ENCODE results near the gene CHPF2.
A peak's percentile ranks its signal among the peaks of the same experiment; 100 is the strongest.

Gene CHPF2

GRCh38 chr7:151197932-151198331 lies 34.4 kb upstream of the CHPF2 start:
- no peak overlapping the region for H3K27ac ChIP-seq

DNA sequence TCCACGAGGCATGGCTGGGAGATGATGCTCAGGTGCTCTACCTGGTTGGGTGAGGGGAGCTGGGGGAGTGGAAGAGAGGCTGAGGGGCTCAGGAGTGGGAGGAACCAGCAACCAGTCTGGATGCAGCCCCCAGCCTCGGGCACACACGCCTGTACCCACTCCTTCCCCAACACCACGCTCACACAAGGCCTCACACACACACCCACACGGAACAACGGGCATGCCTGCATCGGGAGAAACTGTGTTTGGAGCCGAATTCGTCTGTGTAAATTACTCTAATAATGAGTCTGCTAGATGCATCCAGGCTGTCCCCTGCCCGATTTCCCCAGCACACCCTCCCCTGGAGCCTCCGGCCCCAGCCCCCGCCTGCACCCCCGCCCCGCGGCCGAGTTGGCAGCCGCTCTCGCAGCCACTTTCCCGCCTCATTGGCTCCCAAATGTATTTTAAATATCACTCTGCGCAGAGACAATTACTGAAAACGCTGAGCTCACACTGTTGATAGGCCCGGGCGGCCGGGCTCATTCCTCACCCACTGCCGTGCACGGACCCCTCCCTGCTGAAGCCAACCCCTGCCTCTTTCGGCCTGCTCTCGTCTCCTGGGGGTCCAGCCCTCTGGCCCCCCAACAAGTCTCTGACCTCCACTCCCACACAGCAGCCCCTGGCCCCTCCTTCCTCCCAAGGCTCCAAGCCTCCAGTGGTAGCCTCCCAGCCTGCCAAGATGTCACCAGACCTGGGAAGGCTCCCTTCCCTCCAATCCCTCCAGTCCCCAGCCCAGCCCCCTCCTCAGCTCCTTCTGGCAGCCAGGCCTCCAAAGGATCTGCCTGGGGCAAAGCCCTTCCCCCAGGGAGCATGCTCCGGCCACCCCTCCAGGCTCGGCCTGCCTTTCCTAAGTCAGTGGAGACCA lies 33.1 kb upstream of the CHPF2 start:
- no peak overlapping the region for H3K27ac ChIP-seq
- TF ChIP-seq, protein P1, sequence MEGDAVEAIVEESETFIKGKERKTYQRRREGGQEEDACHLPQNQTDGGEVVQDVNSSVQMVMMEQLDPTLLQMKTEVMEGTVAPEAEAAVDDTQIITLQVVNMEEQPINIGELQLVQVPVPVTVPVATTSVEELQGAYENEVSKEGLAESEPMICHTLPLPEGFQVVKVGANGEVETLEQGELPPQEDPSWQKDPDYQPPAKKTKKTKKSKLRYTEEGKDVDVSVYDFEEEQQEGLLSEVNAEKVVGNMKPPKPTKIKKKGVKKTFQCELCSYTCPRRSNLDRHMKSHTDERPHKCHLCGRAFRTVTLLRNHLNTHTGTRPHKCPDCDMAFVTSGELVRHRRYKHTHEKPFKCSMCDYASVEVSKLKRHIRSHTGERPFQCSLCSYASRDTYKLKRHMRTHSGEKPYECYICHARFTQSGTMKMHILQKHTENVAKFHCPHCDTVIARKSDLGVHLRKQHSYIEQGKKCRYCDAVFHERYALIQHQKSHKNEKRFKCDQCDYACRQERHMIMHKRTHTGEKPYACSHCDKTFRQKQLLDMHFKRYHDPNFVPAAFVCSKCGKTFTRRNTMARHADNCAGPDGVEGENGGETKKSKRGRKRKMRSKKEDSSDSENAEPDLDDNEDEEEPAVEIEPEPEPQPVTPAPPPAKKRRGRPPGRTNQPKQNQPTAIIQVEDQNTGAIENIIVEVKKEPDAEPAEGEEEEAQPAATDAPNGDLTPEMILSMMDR (IDR thresholded peaks at IDR 0.05) = no peak
- no peak for TF ChIP-seq ZFX (IDR thresholded peaks at IDR 0.05; ENCODE audit: borderline replicate concordance)

More at GRCh38 chr7:151197932-151198331, 34.4 kb upstream of the CHPF2 start:
- TF ChIP-seq ZFX (IDR thresholded peaks at IDR 0.05; ENCODE audit: borderline replicate concordance) = no peak
- TF ChIP-seq, protein P1 (IDR thresholded peaks at IDR 0.05) = no peak

DNA sequence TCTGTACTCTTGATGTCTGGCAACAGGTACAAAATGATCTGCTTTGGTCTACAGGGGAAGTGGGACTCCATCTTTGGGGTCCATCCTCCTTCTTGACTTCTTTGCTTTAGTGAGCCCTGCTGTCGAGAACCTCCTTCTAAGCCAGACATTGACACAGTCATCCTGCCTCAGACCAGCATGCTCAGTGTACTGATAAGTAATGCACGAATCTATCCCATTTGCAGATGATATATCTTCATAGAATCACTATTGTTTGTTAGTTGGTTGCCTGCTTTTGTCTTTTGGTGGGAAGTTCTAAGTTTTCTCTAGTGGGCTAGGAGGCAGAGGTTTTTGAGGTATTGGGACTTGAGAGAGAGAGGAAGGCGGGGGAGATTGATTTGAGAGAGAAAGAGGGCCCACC lies 30.9 kb upstream of the CHPF2 start:
- TF ChIP-seq ZFX (IDR thresholded peaks at IDR 0.05; ENCODE audit: borderline replicate concordance) = no peak
- TF ChIP-seq, protein P1 (IDR thresholded peaks at IDR 0.05) = no peak
- no peak overlapping the region for H3K27ac ChIP-seq

GRCh38 chr7:151201751-151202150 lies 30.5 kb upstream of the CHPF2 start:
- H3K27ac ChIP-seq = no peak overlapping the region
- TF ChIP-seq, protein P1 (IDR thresholded peaks at IDR 0.05) = no peak
- TF ChIP-seq ZFX (IDR thresholded peaks at IDR 0.05; ENCODE audit: borderline replicate concordance) = no peak

DNA sequence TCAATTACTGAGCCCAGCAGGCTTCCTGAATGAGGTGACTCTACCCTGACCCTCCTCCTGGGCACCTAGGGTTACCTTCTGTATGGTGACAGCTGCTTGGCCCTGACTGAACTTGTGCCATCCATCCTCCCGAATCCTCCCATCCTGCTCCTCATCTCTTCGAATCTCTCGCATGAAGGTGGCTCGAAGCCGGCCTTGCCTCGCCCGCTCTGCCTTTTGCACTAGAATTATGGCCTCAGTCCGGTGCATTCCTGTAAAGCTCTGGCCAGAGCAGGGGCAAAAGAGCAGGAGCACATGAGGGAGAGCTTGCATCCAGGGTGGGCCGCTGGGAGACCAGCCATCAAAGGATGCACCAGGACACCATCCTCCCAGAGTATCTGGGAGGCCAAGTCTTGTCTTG lies 29.4 kb upstream of the CHPF2 start:
- no peak for TF ChIP-seq ZFX (IDR thresholded peaks at IDR 0.05; ENCODE audit: borderline replicate concordance)
- TF ChIP-seq, protein P1 (IDR thresholded peaks at IDR 0.05) = no peak

GRCh38 chr7:151204383-151205032 lies 27.8 kb upstream of the CHPF2 start:
- H3K27ac ChIP-seq = no peak overlapping the region
- TF ChIP-seq, protein P1 (IDR thresholded peaks at IDR 0.05) = peak; percentile 87
- no peak for TF ChIP-seq ZFX (IDR thresholded peaks at IDR 0.05; ENCODE audit: borderline replicate concordance)

More for the DNA sequence above, 29.4 kb upstream of the CHPF2 start:
- no peak overlapping the region for H3K27ac ChIP-seq

DNA sequence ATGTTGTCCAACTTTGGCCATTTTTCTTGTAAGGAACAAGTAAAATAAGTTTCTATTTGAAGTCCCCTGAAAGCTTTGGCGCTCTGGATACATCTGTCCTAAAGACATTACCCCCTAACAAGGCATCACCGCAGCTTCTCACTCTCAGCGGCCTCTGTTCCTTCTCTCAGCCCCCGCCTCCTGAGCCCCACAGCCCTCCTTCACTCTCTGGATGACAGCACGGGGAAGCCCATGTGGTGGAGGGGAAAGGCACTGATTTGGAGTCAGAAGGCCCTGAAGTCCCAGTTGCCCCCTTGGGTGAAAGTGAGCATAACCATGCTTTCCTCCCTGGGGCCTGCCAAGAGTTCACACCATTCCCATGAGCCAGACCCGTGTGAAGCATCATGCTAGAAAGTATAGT lies 26.6 kb upstream of the CHPF2 start:
- TF ChIP-seq ZFX (IDR thresholded peaks at IDR 0.05; ENCODE audit: borderline replicate concordance) = no peak
- TF ChIP-seq, protein P1 (IDR thresholded peaks at IDR 0.05) = no peak
- no peak overlapping the region for H3K27ac ChIP-seq

Measured in 22Rv1 (cell line).